Measurements from ENCODE around the gene TM9SF1.
"Not testable (repeated sequence)": the region's sequence is repeated elsewhere in the genome, so short reads cannot be mapped to it uniquely, and the experiment has no call there.

Gene TM9SF1

GRCh38 chr14:24226473-24226872 lies 31.2 kb upstream of the TM9SF1 start:
- Histone ChIP-seq H3K9me3 (ENCODE audit: low read length) (no peaks in the 10 kb centered on the region), H3K9me2 (ENCODE audit: low read depth, low read length) (no peaks in the 10 kb centered on the region), H4K20me1 (ENCODE audit: insufficient read depth, low read length) (no peaks in the 10 kb centered on the region), H3K79me2 (ENCODE audit: insufficient read depth, low read length) (peaks cover 66% of the 10 kb centered on the region), H3K4me3 (ENCODE audit: low read depth, low read length, poor library complexity, severe bottlenecking) (no peak overlapping the region), H3K9ac (ENCODE audit: low read length) (no peak overlapping the region), H3F3A (ENCODE audit: insufficient read depth, low read length) (no peaks in the 10 kb centered on the region), H3K27ac (ENCODE audit: low read depth, low read length, poor library complexity, severe bottlenecking) (no peak overlapping the region), H3K4me1 (ENCODE audit: insufficient read depth, low read length, severe bottlenecking) (peaks cover 8% of the 10 kb centered on the region), H2AFZ (ENCODE audit: low read length) (no peak overlapping the region), H3K27me3 (ENCODE audit: insufficient read depth, low read length) (no peaks in the 10 kb centered on the region), H3K36me3 (ENCODE audit: insufficient read depth, low read length) (peaks cover 27% of the 10 kb centered on the region), H3K4me2 (ENCODE audit: low read length) (no peak overlapping the region)
- TF ChIP-seq EZH2 (IDR thresholded peaks at IDR 0.05; ENCODE audit: borderline replicate concordance, low read length) (no peak), CTCF (IDR thresholded peaks at IDR 0.05; ENCODE audit: low read length) (no peak)

DNA sequence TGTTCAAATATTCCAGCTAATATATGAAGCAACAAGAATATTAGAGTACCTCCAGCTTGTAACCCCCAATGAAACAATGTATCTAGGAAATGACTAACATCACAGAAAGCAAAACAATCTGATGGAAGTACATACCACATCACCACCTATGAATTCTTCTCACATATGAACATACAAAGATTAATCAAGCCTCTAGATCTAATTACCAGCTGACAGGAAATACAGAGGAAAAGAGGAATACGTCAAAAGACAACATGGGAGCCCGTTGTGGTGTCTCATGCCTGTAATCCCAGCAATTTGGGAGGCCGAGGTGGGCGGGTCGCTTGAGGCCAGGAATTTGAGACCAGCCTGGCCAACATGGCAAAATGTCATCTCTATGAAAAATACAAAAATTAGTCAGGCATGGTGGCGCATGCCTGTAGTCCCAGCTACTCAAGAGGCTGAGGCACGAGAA lies 29.4 kb upstream of the TM9SF1 start:
- Histone ChIP-seq H2AFZ (ENCODE audit: low read length) (no peak overlapping the region), H3K36me3 (ENCODE audit: insufficient read depth, low read length) (peaks cover 27% of the 10 kb centered on the region), H3K4me2 (ENCODE audit: low read length) (no peak overlapping the region)

DNA sequence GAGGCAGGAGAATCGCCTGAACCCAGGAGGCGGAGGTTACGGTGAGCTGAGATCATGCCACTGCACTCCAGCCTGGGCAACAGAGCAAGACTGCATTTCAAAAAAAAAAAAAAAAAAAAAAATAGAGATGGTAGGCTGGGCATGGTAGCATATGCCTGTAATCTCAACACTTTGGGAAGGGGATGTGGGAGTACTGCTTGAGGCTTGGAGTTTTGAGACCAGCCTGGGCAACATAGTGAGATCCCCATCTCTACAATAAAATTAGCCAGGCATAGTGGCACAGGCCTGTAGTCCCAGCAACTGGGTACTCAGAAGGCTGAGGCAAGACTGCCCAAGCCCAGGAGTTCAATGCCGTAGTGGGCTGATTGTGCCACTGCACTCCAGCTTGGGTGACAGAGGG lies 27.7 kb upstream of the TM9SF1 start:
- not testable (repeated sequence) for H3K27ac ChIP-seq (ENCODE audit: low read depth, low read length, poor library complexity, severe bottlenecking); H3K4me2 ChIP-seq (ENCODE audit: low read length); H3K27me3 ChIP-seq (ENCODE audit: insufficient read depth, low read length); H3K9me3 ChIP-seq (ENCODE audit: low read length); H3K9ac ChIP-seq (ENCODE audit: low read length); H2AFZ ChIP-seq (ENCODE audit: low read length); H3K4me3 ChIP-seq (ENCODE audit: low read depth, low read length, poor library complexity, severe bottlenecking); H3F3A ChIP-seq (ENCODE audit: insufficient read depth, low read length); H3K9me2 ChIP-seq (ENCODE audit: low read depth, low read length); H4K20me1 ChIP-seq (ENCODE audit: insufficient read depth, low read length); H3K4me1 ChIP-seq (ENCODE audit: insufficient read depth, low read length, severe bottlenecking)
- H3K79me2 ChIP-seq (ENCODE audit: insufficient read depth, low read length), result peaks cover 58% of the 10 kb centered on the region
- H3K36me3 ChIP-seq (ENCODE audit: insufficient read depth, low read length), result peaks cover 23% of the 10 kb centered on the region

More for the DNA sequence above, 29.4 kb upstream of the TM9SF1 start:
- no peak overlapping the region for H3K27ac ChIP-seq (ENCODE audit: low read depth, low read length, poor library complexity, severe bottlenecking)
- H4K20me1 ChIP-seq (ENCODE audit: insufficient read depth, low read length), result no peaks in the 10 kb centered on the region
- no peaks in the 10 kb centered on the region for H3F3A ChIP-seq (ENCODE audit: insufficient read depth, low read length)
- H3K4me3 ChIP-seq (ENCODE audit: low read depth, low read length, poor library complexity, severe bottlenecking), result no peak overlapping the region
- no peaks in the 10 kb centered on the region for H3K27me3 ChIP-seq (ENCODE audit: insufficient read depth, low read length)
- peaks cover 61% of the 10 kb centered on the region for H3K79me2 ChIP-seq (ENCODE audit: insufficient read depth, low read length)
- no peak overlapping the region for H3K9ac ChIP-seq (ENCODE audit: low read length)
- H3K9me3 ChIP-seq (ENCODE audit: low read length), result no peaks in the 10 kb centered on the region
- no peaks in the 10 kb centered on the region for H3K4me1 ChIP-seq (ENCODE audit: insufficient read depth, low read length, severe bottlenecking)
- no peak for TF ChIP-seq EZH2 (IDR thresholded peaks at IDR 0.05; ENCODE audit: borderline replicate concordance, low read length)
- no peak for TF ChIP-seq CTCF (IDR thresholded peaks at IDR 0.05; ENCODE audit: low read length)
- H3K9me2 ChIP-seq (ENCODE audit: low read depth, low read length), result no peaks in the 10 kb centered on the region

GRCh38 chr14:24219521-24219920 lies 24.3 kb upstream of the TM9SF1 start:
- TF ChIP-seq CTCF (IDR thresholded peaks at IDR 0.05; ENCODE audit: low read length) (no peak), EZH2 (IDR thresholded peaks at IDR 0.05; ENCODE audit: borderline replicate concordance, low read length) (no peak)
- Histone ChIP-seq H3K4me3 (ENCODE audit: low read depth, low read length, poor library complexity, severe bottlenecking) (no peak overlapping the region), H3K36me3 (ENCODE audit: insufficient read depth, low read length) (peaks cover 5% of the 10 kb centered on the region; the same call in 1 of the 2 replicates), H3K79me2 (ENCODE audit: insufficient read depth, low read length) (peaks cover 26% of the 10 kb centered on the region), H3K4me1 (ENCODE audit: insufficient read depth, low read length, severe bottlenecking) (peaks cover 14% of the 10 kb centered on the region), H3K27me3 (ENCODE audit: insufficient read depth, low read length) (no peaks in the 10 kb centered on the region), H4K20me1 (ENCODE audit: insufficient read depth, low read length) (no peaks in the 10 kb centered on the region), H3K9me2 (ENCODE audit: low read depth, low read length) (no peaks in the 10 kb centered on the region), H3K4me2 (ENCODE audit: low read length) (no peak overlapping the region), H3K9ac (ENCODE audit: low read length) (no peak overlapping the region), H2AFZ (ENCODE audit: low read length) (no peak overlapping the region), H3K27ac (ENCODE audit: low read depth, low read length, poor library complexity, severe bottlenecking) (no peak overlapping the region), H3K9me3 (ENCODE audit: low read length) (no peaks in the 10 kb centered on the region), H3F3A (ENCODE audit: insufficient read depth, low read length) (peaks cover 1% of the 10 kb centered on the region; the same call in 1 of the 2 replicates)
